Glomerular visceral epithelial cell (primary cell): ENCODE data around the gene FETUB.
A peak's percentile ranks its signal among the peaks of the same experiment; 100 is the strongest.

Source experiments
- DNase-seq: peaks from one replicate; pipeline ENCODE4 v3.0.0-alpha.2; 2016; ENCODE audit errors: extremely low spot score

Gene FETUB, protein sequence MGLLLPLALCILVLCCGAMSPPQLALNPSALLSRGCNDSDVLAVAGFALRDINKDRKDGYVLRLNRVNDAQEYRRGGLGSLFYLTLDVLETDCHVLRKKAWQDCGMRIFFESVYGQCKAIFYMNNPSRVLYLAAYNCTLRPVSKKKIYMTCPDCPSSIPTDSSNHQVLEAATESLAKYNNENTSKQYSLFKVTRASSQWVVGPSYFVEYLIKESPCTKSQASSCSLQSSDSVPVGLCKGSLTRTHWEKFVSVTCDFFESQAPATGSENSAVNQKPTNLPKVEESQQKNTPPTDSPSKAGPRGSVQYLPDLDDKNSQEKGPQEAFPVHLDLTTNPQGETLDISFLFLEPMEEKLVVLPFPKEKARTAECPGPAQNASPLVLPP

DNA sequence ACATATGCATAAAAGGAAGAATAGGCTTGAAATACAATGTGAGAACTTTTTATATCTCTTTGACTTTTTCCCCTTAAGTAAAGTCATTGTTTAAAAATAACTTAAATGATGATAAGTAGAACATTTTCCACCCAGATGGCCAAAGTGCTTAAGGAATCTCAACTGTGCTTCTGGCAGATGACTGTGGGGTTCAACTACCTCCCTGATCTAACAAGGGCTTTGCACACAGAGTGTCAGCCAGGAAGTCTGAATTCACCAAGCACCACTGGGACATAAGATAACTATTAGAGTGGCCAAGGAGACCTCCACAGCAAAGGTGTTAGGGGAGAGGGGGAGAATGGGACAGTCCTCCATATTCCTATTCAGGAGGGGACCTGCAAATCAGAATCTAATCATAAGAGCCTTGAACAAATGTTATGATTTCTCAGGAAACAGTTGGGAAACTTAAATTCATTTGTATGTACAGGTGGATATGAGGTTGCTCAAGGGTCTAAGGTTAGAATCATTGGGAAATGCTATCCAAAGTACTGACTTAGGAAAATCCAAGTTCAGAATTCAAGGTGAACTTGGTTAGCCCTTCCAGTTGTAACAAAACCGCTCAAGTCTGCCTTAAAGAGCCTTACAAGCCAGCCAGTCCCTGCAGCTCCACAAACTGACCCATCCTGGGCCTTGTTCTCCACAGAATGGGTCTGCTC, at the start of gene FETUB:
FETUB (plus strand) TSS at position 622 of the 695 bp plus-strand sequence; CDS start at position 684, 62 bp downstream.
- no peak for DNase-seq

DNA sequence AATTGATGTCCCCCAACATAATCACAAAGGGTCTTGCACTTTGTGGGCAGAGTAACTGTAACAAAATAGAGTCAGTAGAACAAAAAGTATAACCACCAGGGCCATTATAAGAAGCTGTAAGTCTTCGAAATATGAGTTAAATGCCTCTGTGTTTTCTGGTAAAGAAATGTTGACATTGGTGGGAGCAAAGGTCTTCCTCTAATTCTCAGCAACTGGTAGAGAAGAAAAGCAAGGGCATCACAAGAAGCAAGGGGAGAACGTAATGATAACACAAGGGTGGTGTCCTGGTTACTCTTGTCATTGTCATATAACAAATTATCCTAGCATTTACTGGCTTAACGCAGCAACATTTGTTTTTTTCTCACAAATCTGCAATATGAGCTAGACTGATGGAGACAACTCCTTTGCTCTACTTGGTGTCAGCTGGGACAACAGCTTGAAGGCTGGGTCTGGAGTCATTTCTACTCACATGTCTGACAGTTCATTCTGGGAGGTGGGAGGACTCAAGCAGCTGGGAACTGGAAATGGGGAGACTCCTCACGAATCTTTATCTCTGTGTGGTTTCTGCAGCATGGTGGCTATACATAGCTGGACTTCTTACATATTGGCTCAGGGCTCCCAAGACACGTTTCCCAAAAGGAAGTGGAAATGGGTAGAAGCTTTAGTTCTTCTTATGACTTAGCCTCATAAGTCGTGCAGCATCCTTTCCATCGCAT, 49.5 kb upstream of the FETUB start:
- no peak for DNase-seq

GRCh38 chr3:186592682-186593081, 47.5 kb upstream of the FETUB start:
- no peak for DNase-seq

- no peak for DNase-seq
These were observed 46.3 kb upstream of the FETUB start for GRCh38 chr3:186593862-186594261.

DNA sequence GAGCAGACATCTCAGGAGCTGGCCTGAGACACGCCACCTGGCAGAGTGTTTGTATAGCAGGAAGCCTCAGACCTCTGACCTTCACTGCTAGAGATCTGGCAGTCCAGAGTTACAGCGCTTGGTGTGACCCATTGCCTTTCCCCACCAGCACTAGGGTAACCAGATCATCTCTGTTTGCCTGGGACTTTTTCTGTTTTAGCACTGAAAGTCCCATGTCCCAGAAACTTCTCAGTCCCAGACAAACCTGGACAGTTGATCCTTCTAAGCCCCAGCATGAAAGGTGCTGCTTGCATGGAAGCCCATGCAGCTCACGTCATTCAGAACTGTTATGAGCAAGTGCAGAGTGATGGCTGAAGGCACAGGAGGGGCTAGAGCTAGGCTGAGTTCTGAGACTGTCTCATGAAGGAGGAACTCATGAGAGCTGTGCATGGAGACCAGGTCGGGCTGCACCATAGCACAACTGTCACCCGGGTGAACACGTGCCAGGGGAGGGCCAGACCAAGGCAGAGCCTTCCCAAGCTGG, 45.5 kb upstream of the FETUB start:
- DNase-seq, result no peak

DNA sequence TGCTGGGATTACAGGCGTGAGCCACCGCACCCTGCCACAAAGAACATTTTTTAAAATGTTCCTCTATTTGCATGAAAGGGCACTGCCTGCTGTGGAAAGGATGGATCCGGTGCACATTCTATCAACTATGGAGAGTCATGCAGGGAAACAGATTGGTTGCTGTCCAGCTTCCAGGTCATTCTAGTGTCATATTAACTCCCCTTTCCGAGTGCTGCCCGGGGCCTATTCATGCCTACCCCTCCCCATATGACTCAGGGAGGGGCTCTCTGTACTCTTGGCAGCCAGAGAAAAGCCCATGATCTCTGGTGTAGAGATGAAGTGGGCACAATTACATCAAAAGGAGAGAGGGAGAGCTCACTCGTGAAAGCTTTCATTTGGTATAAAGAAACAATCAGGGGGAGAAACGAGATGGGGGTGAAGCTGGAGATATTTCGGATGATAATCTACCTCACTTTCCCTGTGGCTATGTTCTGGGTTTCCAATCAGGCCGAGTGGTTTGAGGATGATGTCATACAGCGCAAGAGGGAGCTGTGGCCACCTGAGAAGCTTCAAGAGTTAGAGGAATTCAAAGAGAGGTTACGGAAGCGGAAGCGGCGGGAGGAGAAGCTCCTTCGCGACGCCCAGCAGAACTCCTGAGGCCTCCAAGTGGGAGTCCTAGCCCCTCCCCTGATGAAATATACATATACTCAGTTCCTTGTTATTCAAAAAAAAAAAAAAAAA, 43.5 kb upstream of the FETUB start:
- peak; percentile 65 for DNase-seq

- DNase-seq, result peak; percentile 92
These were observed 42.0 kb upstream of the FETUB start for GRCh38 chr3:186598108-186598784.

DNA sequence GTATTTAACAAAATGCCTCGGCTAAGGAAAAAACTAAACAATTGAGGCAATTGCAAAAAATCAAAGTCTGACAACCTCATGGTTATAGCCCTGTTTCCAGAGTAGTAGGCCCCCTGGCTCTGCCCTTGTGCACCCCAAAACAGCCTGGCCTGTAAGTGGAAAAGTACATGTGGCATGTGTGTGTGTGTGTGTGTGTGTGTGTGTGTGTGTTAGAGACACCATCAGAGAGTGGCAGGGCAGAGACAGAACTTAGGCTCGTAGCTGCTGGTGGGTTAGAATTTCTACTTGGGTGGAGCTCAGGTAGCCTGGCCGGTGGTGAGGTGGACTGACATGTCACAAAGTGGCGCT, 41.4 kb upstream of the FETUB start:
- no peak for DNase-seq

DNA sequence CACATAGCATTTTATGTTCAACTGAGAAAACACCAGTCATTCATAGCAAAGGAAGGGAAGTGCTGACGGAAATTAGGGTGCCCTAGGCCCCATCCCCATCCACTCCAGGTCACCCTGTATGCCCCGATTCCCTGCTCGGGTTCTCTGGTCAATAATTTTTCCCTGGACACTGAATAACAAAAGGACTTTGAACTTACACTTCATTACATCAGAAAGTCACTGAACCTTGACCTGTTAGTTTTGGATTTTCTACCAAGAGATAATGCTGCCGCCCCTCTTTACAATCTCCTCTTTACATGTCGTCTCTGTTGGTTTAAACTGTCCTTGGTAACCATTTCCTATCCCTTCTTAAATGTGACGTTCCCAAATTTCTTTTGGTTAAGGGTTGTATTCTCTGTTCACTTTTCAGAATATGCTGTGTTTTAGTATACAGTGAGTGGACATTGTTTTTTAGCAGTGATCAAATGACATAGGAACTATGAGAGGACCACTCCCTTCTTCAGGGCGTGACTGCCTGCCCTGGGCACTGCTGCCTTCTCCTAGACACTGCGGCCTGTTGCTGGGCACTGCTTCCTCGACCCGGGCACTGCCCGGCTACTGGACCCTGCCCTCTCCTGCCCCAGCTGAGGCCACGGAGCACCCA, 40.9 kb upstream of the FETUB start:
- DNase-seq, result no peak

DNA sequence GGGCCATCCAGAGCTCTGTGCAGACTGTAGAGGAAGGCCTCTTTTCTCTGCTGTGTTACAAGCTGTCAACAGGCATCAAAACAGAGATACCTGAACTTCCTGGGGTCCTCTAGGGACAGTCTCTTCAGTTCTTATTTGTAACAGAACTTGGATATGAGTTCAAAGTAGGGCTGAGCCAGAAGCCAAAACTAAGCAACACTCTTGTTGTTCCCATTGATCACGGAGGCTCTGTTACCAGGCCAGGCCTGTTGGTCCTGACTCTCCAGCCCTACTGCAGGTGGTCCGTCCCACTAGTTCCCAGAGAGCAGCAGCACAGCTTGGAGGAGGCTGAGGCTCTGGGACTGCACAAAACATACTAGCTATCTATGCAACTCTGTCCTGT, 40.4 kb upstream of the FETUB start:
- DNase-seq, result no peak

GRCh38 chr3:186600896-186601295, 39.3 kb upstream of the FETUB start:
- no peak for DNase-seq

DNA sequence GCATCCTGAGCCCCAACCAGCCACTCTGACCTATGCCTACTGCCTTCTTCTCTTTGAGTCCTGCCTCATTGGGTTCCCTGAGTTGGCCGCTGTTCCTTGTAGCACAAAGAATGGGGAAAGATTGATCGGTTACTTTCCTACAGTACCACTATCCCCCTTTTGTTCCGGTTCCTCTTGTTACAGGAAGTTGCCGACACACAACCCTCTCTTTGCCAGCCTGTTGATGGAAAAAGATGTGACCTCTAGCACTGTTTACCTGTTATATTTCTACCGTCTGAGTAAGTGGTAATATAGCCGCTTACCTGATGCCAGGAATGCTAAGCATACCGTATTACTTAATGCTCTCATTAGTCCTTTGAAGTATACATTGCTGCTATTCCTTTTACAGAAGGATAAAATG, 37.0 kb upstream of the FETUB start:
- DNase-seq, result no peak

GRCh38 chr3:186605078-186605477, 35.1 kb upstream of the FETUB start:
- DNase-seq, result no peak

- DNase-seq, result no peak
These were observed 34.3 kb upstream of the FETUB start for GRCh38 chr3:186605561-186606545.

GRCh38 chr3:186608624-186609215, 31.5 kb upstream of the FETUB start:
- DNase-seq, result no peak

DNA sequence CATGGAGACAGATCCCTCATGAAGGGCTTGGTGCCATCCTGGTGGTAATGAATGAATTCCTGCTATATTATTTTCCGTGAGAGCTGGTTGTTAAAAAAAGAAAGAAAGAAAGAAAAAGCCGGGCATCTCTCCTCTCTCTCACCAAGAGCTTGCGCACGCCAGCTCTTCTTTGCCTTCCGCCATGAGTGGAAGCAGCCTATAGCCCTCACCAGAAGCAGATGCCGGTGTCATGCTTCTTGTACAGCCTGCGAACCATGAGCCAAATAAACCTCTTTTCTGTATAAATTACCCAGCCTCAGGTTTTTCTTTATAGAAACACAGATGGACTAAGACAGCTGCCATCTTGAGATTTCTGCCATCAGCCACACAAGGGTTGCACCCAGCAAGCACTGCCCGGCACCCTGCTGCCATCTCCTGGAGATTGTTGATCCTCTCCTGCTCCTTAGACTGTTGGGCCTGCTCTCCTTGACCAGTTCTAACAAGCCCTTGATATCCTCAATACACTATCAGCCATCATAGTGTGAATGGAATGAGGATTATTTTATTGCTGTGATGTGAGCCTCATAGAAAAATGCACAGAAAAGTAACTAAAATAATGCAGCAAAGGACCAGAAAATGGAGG, 30.8 kb upstream of the FETUB start:
- peak; percentile 40 for DNase-seq

GRCh38 chr3:186612065-186612464, 28.1 kb upstream of the FETUB start:
- DNase-seq, result no peak

GRCh38 chr3:186612721-186613636, 27.2 kb upstream of the FETUB start, which contains the start of gene AHSG:
TSS of gene AHSG (plus strand) at chr3:186613060. CDS start at chr3:186613142, 82 bp downstream.
- no peak for DNase-seq
